A673 (cell line): Measurements from ENCODE around the gene ASAP3.

Experiments
- EZH2 ChIP-seq: fragments of 200-600 bp; sonication (generic); IDR thresholded peaks from 2 replicates; pipeline ENCODE4 v1.6.1; 2017; ENCODE audit warnings: borderline replicate concordance, low read depth, mild to moderate bottlenecking, mixed read lengths, antibody characterized with exemption, low read length; ENCODE audit not compliant: poor library complexity, severe bottlenecking
- TF ChIP-seq, protein P1 (sequence below): fragments of 300-800, 200-600 bp; sonication (generic); conservative IDR thresholded peaks from 2 replicates; pipeline ENCODE4 v1.5.1; 2017; ENCODE audit warnings: low read depth, mild to moderate bottlenecking, antibody characterized with exemption, low read length, moderate library complexity, mixed read lengths

DNA sequence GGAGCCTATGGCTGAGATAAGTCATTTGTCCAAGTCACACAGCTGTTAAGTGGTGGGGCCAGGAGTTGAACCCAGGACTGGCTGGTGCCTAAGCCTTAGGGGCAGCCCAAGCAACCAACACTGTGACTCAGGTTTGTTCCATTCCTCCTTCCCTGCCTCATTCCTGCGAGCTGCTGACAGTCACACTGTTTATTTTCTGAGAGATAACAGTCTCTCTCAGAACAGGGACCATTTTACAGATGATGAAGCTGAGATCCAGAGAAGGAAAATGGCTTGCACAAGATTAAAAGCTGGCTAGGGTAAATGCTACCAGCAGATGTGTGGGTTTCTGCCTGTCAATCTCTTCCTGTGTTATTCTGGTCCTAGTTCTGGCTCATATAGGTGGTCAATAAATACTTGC is 35.1 kb downstream of the ASAP3 start:
- TF ChIP-seq, protein P1, sequence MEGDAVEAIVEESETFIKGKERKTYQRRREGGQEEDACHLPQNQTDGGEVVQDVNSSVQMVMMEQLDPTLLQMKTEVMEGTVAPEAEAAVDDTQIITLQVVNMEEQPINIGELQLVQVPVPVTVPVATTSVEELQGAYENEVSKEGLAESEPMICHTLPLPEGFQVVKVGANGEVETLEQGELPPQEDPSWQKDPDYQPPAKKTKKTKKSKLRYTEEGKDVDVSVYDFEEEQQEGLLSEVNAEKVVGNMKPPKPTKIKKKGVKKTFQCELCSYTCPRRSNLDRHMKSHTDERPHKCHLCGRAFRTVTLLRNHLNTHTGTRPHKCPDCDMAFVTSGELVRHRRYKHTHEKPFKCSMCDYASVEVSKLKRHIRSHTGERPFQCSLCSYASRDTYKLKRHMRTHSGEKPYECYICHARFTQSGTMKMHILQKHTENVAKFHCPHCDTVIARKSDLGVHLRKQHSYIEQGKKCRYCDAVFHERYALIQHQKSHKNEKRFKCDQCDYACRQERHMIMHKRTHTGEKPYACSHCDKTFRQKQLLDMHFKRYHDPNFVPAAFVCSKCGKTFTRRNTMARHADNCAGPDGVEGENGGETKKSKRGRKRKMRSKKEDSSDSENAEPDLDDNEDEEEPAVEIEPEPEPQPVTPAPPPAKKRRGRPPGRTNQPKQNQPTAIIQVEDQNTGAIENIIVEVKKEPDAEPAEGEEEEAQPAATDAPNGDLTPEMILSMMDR = no peak
- no peak for TF ChIP-seq EZH2
